BJ (cell line): ENCODE data around the gene KRTCAP2. TPM values are rescaled to one million over a fixed set of nuclear protein-coding genes. Genes with fewer than 3 reads are reported as not detected.
"Not testable (repeated sequence)": the region's sequence is repeated elsewhere in the genome, so short reads cannot be mapped to it uniquely, and the experiment has no call there.

Source experiments
- CTCF ChIA-PET: fragments of 350-600 bp; formaldehyde crosslinking; extraction: SDS; loops from one replicate; lab custom pipeline; 2021; ENCODE audit warnings: antibody characterized with exemption, inconsistent platforms; lab: Yijun Ruan, JAX
- POLR2A ChIA-PET: fragments of 300-600 bp; sonication (Branson Sonifier 250); formaldehyde crosslinking; extraction: SDS; loops from one replicate; lab custom pipeline; 2021; ENCODE audit warnings: antibody characterized with exemption; lab: Charles Lee
- DNase-seq: peaks from one replicate; pipeline ENCODE4 v3.0.0-alpha.2; 2011; ENCODE audit warnings: low read depth
- H3K27me3 ChIP-seq: 2 replicates; pipeline ENCODE4 v1.6.0; 2011; ENCODE audit warnings: low read length; ENCODE audit not compliant: control insufficient read depth, insufficient read depth
- H3K36me3 ChIP-seq: 2 replicates; pipeline ENCODE4 v1.5.1; 2011; ENCODE audit warnings: low read length; ENCODE audit not compliant: control insufficient read depth, insufficient read depth
- H3K4me3 ChIP-seq: 2 replicates; pipeline ENCODE4 v1.5.1; 2011; ENCODE audit warnings: low read depth, mild to moderate bottlenecking, control low read depth, low read length
- polyA plus RNA-seq: library from polyadenylated mRNA; depleted of rRNA; stranded (reverse); fragments of >200 nt; gene quantifications from 2 replicates; pipeline ENCODE4 v1.2.3, GENCODE V29; 2011
- TF ChIP-seq, protein P1 (sequence below): IDR thresholded peaks from 2 replicates; pipeline ENCODE4 v1.5.1; 2011; ENCODE audit warnings: low read depth, mild to moderate bottlenecking, control low read depth, inconsistent platforms, low read length, moderate library complexity; ENCODE audit not compliant: insufficient read depth

Gene KRTCAP2
- polyA plus RNA-seq, 1 experiment, result 225 TPM

DNA sequence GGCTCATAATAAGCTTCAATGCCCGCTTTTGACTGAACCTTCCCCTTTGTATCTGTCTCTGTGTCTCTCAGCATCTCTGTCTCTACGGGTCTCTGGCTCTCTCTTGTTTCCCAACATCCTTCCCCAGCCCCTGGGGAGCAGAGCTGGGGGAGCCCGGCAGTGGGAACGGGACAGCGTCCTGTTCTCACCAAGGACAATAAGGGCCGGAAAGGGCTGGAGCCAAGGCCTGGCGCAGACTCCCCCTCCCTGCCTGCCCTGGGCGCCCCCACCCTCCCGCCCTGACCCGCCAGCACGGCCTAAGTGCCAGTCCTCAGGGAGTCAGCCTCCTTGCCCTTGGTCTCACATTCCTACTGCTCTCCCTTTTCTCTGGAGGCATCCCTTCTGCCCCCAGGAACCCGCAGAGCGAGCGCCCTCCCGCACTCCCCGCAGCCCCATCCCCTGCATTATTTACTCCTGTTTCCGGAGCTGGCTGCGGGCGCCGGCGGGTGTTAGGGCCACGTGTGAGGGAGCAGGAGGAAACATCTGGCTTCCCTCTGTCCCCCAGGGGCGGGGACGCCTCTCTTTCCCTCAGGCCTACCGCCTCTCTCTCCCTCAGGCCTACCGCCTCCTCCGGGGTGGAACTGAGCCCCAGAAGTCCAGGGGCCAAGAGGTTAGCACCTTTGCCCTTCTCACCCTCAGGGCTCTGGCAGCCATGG, 6.5 kb downstream of the KRTCAP2 start:
- DNase-seq, result no peak
- POLR2A ChIA-PET, result no interaction called here
- peaks cover 4% of the 10 kb centered on the region; the same call in 1 of the 2 replicates for H3K27me3 ChIP-seq

DNA sequence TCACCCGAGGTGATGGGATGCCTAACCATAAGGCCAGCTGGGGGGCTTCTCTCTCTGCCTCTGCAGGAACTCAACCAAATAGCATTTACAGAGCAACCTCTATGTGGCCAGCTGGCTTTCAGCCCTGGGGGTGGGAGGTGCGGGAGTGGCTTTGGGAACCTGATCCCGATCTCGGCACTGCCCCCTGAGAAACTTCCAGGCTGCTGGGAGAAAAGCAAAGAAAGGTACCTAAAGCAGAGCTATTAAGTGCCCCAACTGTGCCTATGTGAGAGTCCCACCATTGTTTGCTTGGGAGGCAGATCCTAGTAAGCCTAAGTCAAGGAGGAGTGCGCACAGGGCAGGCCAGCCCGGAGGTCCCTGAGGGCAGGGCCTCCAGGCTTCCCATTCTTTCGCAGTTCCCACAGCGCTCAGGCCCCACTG, 7.0 kb downstream of the KRTCAP2 start:
- DNase-seq, result no peak
- Histone ChIP-seq H3K4me3 (no peak overlapping the region), H3K36me3 (peaks cover 2% of the 10 kb centered on the region; the same call in 1 of the 2 replicates), H3K27me3 (peaks cover 4% of the 10 kb centered on the region; the same call in 1 of the 2 replicates)
- ChIA-PET POLR2A (no interaction called here), CTCF (interaction anchor here (0.6 to 11.3 kb wide), 13 partner anchors 10 to 121 kb away, joined by 3 to 259 read pairs (median 5); no protein-coding TSS in a partner anchor)
- TF ChIP-seq, protein P1, sequence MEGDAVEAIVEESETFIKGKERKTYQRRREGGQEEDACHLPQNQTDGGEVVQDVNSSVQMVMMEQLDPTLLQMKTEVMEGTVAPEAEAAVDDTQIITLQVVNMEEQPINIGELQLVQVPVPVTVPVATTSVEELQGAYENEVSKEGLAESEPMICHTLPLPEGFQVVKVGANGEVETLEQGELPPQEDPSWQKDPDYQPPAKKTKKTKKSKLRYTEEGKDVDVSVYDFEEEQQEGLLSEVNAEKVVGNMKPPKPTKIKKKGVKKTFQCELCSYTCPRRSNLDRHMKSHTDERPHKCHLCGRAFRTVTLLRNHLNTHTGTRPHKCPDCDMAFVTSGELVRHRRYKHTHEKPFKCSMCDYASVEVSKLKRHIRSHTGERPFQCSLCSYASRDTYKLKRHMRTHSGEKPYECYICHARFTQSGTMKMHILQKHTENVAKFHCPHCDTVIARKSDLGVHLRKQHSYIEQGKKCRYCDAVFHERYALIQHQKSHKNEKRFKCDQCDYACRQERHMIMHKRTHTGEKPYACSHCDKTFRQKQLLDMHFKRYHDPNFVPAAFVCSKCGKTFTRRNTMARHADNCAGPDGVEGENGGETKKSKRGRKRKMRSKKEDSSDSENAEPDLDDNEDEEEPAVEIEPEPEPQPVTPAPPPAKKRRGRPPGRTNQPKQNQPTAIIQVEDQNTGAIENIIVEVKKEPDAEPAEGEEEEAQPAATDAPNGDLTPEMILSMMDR, result no peak

More for the DNA sequence above, 6.5 kb downstream of the KRTCAP2 start:
- H3K4me3 ChIP-seq, result no peak overlapping the region
- CTCF ChIA-PET, result interaction anchor here (0.6 to 11.3 kb wide), 22 partner anchors 7 to 294 kb away, joined by 3 to 259 read pairs (median 4); partner anchors contain the start of gene SLC50A1
- H3K36me3 ChIP-seq, result peaks cover 2% of the 10 kb centered on the region; the same call in 1 of the 2 replicates
- TF ChIP-seq, protein P1, result no peak

DNA sequence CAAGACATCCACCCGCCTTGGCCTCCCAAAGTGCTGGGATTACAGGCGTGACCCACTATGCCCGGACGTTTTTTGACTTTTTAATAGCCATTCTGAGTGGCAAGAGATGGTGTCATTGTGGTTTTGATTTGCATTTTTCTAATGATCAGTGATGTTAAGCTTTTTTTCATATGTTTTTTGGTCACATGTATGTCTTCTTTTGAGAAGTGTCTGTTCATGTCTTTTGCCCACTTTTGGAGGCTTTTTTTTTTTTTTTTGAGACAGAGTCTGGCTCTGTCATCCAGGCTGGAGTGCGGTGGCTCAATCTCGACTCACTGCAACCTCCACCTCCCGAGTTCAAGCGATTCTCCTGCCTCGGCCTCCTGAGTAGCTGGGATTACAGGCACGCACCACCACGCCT, 8.5 kb downstream of the KRTCAP2 start:
- H3K36me3 ChIP-seq, POLR2A ChIA-PET, H3K4me3 ChIP-seq, H3K27me3 ChIP-seq, DNase-seq: not testable (repeated sequence)
- CTCF ChIA-PET, result interaction anchor here (11.3 kb wide), 1 partner anchor 74 kb away, joined by 259 read pairs; no protein-coding TSS in a partner anchor

DNA sequence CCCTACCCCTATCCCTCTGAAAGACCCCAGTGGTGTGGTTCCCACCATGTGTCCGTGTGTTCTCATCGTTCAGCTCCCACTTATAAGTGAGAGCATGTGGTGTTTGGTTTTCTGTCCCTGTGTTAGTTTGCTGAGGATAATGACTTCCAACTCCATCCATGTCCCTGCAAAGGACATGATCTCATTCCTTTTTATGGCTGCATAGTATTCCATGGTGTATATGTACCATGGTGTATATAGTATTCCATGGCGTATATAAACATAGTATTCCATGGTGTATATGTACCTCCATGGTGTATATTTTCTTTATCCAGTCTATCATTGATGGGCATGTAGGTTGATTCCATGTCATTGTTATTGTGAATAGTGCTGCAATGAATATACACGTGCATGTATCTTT, 9.3 kb downstream of the KRTCAP2 start:
- H3K27me3 ChIP-seq, POLR2A ChIA-PET, H3K4me3 ChIP-seq, DNase-seq, H3K36me3 ChIP-seq: not testable (repeated sequence)
- CTCF ChIA-PET, result interaction anchor here (1.2 to 11.3 kb wide), 4 partner anchors 9 to 78 kb away, joined by 3 to 259 read pairs (median 9); partner anchors contain the start of gene KRTCAP2

DNA sequence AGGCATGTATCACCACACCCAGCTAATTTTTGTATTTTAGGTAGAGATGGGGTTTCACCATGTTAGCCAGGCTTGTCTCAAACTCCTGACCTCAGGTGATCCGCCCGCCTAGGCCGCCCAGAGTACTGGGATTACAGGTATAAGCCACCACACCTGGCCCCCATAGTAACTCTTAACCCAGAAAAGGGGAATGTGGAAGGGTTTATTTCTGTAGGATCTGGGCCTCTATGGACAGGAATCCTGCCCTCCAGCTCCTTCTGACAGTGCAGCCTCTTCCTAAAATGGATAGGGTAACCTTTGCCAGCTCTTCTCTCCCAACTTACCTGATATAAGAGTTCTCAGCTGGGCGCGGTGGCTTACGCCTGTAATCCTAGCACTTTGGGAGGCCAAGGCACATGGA, 10.5 kb downstream of the KRTCAP2 start:
- CTCF ChIA-PET, result interaction anchor here (1.1 to 11.3 kb wide), 5 partner anchors 10 to 77 kb away, joined by 3 to 259 read pairs (median 8); partner anchors contain the start of gene KRTCAP2
- H3K4me3 ChIP-seq, H3K27me3 ChIP-seq, H3K36me3 ChIP-seq, DNase-seq, POLR2A ChIA-PET: not testable (repeated sequence)

DNA sequence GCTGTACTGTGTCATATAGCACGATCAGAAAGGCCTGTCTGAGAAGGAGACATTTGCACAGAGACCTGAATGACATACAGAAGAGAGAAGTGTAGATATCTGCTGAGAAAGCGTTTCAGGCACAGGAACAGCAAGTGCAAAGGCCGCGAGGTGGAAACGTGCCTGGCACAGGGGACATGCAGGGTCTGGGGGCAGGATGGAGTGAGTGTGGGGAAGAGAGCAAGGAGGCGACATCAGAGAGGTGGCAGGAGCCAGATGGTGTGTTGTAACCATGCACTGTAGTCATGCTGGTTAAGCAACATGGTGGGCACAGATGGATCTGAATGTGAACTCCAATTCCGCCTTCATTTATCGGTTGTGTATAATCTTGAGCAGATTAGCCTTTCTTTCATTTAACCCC, 13.0 kb downstream of the KRTCAP2 start:
- ChIA-PET POLR2A (no interaction called here), CTCF (no interaction called here)
- Histone ChIP-seq H3K27me3 (no peaks in the 10 kb centered on the region), H3K36me3 (no peaks in the 10 kb centered on the region), H3K4me3 (no peak overlapping the region)
- TF ChIP-seq, protein P1, result no peak
- DNase-seq, result no peak
